Measurements from ENCODE around the gene MEGF11.

DNA sequence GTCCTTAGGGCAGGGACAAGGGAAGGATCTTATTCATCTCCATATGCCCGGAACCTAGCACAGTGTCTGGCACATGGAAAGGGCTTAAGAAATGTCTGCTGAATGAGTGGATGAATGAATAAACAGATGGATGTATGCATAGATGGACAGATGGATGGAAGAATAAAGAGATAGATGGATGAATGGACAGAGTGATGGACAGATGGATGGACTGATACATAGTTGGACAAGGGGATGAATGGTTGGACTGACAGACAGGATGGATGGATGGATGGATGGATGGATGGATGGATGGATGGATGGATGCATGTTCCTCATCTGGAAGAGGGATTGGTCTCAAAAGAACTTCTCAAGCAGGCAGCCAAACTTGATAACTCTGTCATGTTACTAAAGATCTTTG lies 177.6 kb downstream of the MEGF11 start:
- TF ChIP-seq, protein P1, sequence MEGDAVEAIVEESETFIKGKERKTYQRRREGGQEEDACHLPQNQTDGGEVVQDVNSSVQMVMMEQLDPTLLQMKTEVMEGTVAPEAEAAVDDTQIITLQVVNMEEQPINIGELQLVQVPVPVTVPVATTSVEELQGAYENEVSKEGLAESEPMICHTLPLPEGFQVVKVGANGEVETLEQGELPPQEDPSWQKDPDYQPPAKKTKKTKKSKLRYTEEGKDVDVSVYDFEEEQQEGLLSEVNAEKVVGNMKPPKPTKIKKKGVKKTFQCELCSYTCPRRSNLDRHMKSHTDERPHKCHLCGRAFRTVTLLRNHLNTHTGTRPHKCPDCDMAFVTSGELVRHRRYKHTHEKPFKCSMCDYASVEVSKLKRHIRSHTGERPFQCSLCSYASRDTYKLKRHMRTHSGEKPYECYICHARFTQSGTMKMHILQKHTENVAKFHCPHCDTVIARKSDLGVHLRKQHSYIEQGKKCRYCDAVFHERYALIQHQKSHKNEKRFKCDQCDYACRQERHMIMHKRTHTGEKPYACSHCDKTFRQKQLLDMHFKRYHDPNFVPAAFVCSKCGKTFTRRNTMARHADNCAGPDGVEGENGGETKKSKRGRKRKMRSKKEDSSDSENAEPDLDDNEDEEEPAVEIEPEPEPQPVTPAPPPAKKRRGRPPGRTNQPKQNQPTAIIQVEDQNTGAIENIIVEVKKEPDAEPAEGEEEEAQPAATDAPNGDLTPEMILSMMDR (IDR thresholded peaks at IDR 0.05) = no peak
- no peak for TF ChIP-seq POLR2A (IDR thresholded peaks at IDR 0.05)

All from Peyer's patch (tissue), 4 donors.